K562 (cell line): ENCODE measurements around the gene PRKAR2B.

Source experiments
- MTA1 ChIP-seq: fragments of 450-650 bp; IDR thresholded peaks from 2 replicates; pipeline ENCODE4 v1.6.1; 2017; ENCODE audit warnings: borderline replicate concordance
- RCOR1 ChIP-seq, 2 experiments: IDR thresholded peaks; 2 replicates each; pipeline ENCODE4 v1.6.1; 2012; ENCODE audit warnings: low read depth in 2 of 2, low read length in 2 of 2, borderline replicate concordance in 1 of 2, improper control_type of control experiment in 1 of 2
- SREBF2 ChIP-seq: sonication (generic); formaldehyde crosslinking; IDR thresholded peaks from 2 replicates; pipeline ENCODE4 v1.4.0; 2020; ENCODE audit warnings: mild to moderate bottlenecking, missing genetic modification reagents
- TF ChIP-seq, protein P1 (sequence below): fragments of 150-350 bp; conservative IDR thresholded peaks from 2 replicates; pipeline ENCODE4 v1.6.1; 2014; ENCODE audit warnings: low read length
- TF ChIP-seq, protein P2 (sequence below): fragments of 450-650 bp; IDR thresholded peaks from 2 replicates; pipeline ENCODE4 v1.6.1; 2016

DNA sequence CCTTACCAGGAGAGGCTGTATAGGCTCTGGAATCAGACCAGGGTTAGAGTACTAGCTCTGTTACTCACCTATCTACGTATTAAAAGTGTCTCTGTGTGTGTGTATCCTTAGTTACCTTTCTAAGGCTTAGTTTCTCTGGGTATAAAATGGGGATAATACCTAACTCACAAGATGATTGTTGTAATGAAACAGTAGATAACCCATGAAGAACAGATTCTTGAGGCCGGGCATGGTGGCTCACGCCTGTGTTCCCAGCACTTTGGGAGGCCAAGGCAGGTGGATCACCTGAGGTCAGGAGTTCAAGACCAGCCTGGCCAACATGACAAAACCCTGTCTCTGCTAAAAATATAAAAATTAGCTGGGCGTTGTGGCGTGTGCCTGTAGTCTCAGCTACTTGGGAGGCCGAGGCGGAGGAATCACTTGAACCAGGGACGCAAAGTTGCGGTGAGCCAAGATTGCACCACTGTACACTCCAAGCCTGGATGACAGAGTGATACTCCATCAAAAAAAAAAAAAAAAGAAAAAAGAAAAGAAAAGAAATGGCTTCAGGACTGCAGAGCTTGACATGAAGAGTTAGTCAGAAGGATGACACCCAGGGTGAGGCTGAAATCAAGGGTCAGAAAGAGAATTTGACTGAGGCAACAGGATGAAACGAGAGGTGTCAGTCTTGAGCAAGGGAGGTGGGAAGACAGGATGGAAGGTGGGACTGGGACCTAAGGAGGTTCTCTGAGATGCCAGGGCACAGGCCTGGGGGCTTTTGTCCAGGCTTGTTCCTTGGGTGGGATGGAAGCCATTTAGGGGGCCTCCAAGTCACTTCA lies 33.4 kb downstream of the PRKAR2B start:
- no peak for TF ChIP-seq SREBF2
- TF ChIP-seq, protein P1, sequence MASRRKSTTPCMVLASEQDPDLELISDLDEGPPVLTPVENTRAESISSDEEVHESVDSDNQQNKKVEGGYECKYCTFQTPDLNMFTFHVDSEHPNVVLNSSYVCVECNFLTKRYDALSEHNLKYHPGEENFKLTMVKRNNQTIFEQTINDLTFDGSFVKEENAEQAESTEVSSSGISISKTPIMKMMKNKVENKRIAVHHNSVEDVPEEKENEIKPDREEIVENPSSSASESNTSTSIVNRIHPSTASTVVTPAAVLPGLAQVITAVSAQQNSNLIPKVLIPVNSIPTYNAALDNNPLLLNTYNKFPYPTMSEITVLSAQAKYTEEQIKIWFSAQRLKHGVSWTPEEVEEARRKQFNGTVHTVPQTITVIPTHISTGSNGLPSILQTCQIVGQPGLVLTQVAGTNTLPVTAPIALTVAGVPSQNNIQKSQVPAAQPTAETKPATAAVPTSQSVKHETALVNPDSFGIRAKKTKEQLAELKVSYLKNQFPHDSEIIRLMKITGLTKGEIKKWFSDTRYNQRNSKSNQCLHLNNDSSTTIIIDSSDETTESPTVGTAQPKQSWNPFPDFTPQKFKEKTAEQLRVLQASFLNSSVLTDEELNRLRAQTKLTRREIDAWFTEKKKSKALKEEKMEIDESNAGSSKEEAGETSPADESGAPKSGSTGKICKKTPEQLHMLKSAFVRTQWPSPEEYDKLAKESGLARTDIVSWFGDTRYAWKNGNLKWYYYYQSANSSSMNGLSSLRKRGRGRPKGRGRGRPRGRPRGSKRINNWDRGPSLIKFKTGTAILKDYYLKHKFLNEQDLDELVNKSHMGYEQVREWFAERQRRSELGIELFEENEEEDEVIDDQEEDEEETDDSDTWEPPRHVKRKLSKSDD: no peak
- TF ChIP-seq RCOR1 (IDR thresholded peaks at IDR 0.05; ENCODE audit: borderline replicate concordance in 1 of 2, low read depth in 2 of 2, low read length in 2 of 2): no peak; a peak in 1 of 4 replicates
- TF ChIP-seq MTA1: no peak
- TF ChIP-seq, protein P2, sequence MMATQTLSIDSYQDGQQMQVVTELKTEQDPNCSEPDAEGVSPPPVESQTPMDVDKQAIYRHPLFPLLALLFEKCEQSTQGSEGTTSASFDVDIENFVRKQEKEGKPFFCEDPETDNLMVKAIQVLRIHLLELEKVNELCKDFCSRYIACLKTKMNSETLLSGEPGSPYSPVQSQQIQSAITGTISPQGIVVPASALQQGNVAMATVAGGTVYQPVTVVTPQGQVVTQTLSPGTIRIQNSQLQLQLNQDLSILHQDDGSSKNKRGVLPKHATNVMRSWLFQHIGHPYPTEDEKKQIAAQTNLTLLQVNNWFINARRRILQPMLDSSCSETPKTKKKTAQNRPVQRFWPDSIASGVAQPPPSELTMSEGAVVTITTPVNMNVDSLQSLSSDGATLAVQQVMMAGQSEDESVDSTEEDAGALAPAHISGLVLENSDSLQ: peak; percentile 93
